ENCODE measurements around the gene CBLN3. TPM values are rescaled to one million over a fixed set of nuclear protein-coding genes. Genes with fewer than 3 reads are reported as not detected.

CBLN3 gene
- total RNA-seq, 1 donor from 2014 or later, result 5.2 TPM

GRCh38 chr14:24438223-24439097 is 9.0 kb upstream of the CBLN3 start:
- Mint-ChIP-seq H3K4me1 (ENCODE audit: low read depth) (peaks cover 37% of the 10 kb centered on the region), H3K9me3 (ENCODE audit: low read depth) (no peaks in the 10 kb centered on the region), H3K36me3 (ENCODE audit: low read depth) (peaks cover 12% of the 10 kb centered on the region), H3K27ac (ENCODE audit: unreplicated experiment) (peak overlapping the region; percentile 52), H3K4me3 (ENCODE audit: unreplicated experiment) (no peak overlapping the region), H3K27me3 (ENCODE audit: low read depth) (no peaks in the 10 kb centered on the region)
- DNase-seq (ENCODE audit: low spot score), result no peak
- no peak for TF ChIP-seq CTCF (IDR thresholded peaks at IDR 0.05)

- H3K4me1 Mint-ChIP-seq (ENCODE audit: low read depth), result peaks cover 42% of the 10 kb centered on the region
- no peak for DNase-seq (ENCODE audit: low spot score)
- no peaks in the 10 kb centered on the region for H3K9me3 Mint-ChIP-seq (ENCODE audit: low read depth)
- no peaks in the 10 kb centered on the region for H3K27me3 Mint-ChIP-seq (ENCODE audit: low read depth)
- peak overlapping the region; percentile 39 for H3K27ac Mint-ChIP-seq (ENCODE audit: unreplicated experiment)
- H3K36me3 Mint-ChIP-seq (ENCODE audit: low read depth), result peaks cover 19% of the 10 kb centered on the region
- no peak overlapping the region for H3K4me3 Mint-ChIP-seq (ENCODE audit: unreplicated experiment)
- no peak for TF ChIP-seq CTCF (IDR thresholded peaks at IDR 0.05)
Observed at GRCh38 chr14:24437736-24438067, 8.2 kb upstream of the CBLN3 start.

DNA sequence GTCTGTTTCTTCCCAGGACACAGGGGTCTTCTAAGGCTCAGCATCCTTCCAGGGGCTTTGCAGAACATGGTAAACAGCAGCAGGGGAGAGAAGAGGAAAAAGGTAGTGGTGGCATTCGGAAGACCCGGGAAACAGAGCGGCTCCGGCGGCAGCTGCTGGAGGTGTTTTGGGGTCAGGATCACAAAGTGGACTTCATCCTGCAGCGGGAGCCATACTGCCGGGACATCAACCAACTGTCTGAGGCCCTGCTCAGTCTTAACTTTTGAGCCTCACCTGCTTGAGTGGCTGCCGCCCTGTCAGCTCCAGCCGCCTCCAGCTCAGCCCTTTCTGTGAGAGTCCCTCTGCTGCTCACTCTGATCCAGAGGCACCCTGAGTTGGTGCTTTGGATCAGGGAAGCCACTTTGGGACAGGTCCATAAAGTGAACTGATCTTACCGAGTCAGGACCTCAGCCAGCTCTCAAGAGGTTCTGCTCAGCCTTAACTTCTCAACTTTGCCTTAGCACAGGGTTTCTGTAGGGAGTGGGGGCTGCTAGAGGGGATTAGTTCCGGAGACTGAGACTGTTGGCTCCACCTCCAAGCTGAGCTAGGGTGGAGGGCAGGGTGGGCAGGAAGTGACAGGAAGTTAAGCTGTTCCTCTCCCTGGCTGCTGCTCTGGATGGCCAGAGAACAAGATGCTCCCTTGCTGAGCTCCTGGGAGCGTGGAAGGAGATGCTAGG is 7.7 kb upstream of the CBLN3 start:
- Mint-ChIP-seq H3K4me1 (ENCODE audit: low read depth) (peaks cover 44% of the 10 kb centered on the region), H3K9me3 (ENCODE audit: low read depth) (no peaks in the 10 kb centered on the region), H3K4me3 (ENCODE audit: unreplicated experiment) (no peak overlapping the region), H3K27me3 (ENCODE audit: low read depth) (no peaks in the 10 kb centered on the region), H3K36me3 (ENCODE audit: low read depth) (peaks cover 19% of the 10 kb centered on the region), H3K27ac (ENCODE audit: unreplicated experiment) (peak overlapping the region; percentile 39)
- peak; percentile 55 for TF ChIP-seq CTCF (IDR thresholded peaks at IDR 0.05)
- no peak for DNase-seq (ENCODE audit: low spot score)

DNA sequence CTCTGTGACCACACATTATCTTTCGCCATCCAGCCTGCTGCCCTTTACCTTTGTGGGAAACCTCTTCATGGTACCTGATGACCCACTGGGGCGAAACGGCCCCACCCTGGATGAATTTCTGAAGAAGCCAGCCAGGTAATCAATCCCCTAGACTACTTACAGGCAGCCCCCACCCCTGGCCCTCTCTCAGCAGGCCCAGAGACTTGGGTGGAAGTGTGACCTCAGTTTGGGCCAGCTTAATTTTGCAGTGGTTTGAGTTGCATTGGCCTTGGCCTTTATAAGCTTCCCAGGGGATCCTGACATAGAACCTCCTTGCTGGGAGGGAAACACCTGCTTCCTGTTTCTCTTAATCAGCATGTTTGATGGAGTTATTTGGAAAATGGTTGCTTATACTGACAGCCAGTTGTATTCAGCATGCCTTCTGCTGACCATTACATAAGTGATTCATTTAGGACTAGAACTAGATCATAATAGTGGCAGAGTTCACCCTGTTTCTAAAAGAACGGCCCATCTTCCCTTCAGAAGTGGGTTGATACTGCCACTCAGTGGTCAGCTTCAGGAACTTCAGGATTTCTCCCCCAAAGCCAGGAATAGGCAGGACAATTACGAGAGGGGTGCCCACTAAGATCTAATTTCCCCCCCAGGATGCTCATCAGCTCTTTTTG is 7.0 kb upstream of the CBLN3 start:
- no peaks in the 10 kb centered on the region for H3K9me3 Mint-ChIP-seq (ENCODE audit: low read depth)
- H3K4me1 Mint-ChIP-seq (ENCODE audit: low read depth), result peaks cover 45% of the 10 kb centered on the region
- peaks cover 24% of the 10 kb centered on the region for H3K36me3 Mint-ChIP-seq (ENCODE audit: low read depth)
- H3K27me3 Mint-ChIP-seq (ENCODE audit: low read depth), result no peaks in the 10 kb centered on the region
- peak; percentile 92 for TF ChIP-seq CTCF (IDR thresholded peaks at IDR 0.05)
- peak overlapping the region; percentile 52 for H3K27ac Mint-ChIP-seq (ENCODE audit: unreplicated experiment)
- DNase-seq (ENCODE audit: low spot score), result no peak
- H3K4me3 Mint-ChIP-seq (ENCODE audit: unreplicated experiment), result no peak overlapping the region

DNA sequence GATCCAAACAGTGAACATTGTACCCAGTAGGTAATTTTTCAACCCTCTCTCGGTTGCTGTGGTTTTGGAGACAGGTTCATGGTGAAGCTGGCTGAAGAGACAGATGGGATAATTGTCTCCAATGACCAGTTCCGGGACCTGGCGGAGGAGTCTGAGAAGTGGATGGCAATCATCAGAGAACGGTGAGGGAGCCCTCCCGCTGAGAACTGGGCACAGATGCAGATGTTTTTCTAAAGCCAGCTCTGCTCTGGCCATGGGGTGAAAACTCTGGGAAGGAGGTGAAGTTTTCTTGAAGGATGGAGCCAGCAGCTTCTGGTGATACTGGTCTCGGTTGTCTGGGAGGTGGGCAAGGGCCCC is 6.5 kb upstream of the CBLN3 start:
- Mint-ChIP-seq H3K9me3 (ENCODE audit: low read depth) (no peaks in the 10 kb centered on the region), H3K27ac (ENCODE audit: unreplicated experiment) (no peak overlapping the region), H3K4me1 (ENCODE audit: low read depth) (peaks cover 45% of the 10 kb centered on the region), H3K4me3 (ENCODE audit: unreplicated experiment) (no peak overlapping the region), H3K36me3 (ENCODE audit: low read depth) (peaks cover 25% of the 10 kb centered on the region), H3K27me3 (ENCODE audit: low read depth) (no peaks in the 10 kb centered on the region)
- DNase-seq (ENCODE audit: low spot score), result no peak
- TF ChIP-seq CTCF (IDR thresholded peaks at IDR 0.05), result no peak
